IMR-90 (cell line): ENCODE measurements around the gene RBM23.

Experiments used
- BHLHE40 ChIP-seq: fragments of 150-350 bp; IDR thresholded peaks from 2 replicates; pipeline ENCODE4 v1.6.1; 2016; ENCODE audit warnings: mild to moderate bottlenecking, low read depth, low read length
- CEBPB ChIP-seq: IDR thresholded peaks from 2 replicates; pipeline ENCODE4 v1.6.1; 2012; ENCODE audit warnings: low read depth, low read length, improper control_type of control experiment
- CTCF ChIP-seq: conservative IDR thresholded peaks from 2 replicates; pipeline ENCODE4 v1.5.1; 2012; ENCODE audit warnings: mild to moderate bottlenecking, low read depth, low read length, improper control_type of control experiment
- MAFK ChIP-seq: IDR thresholded peaks from 2 replicates; pipeline ENCODE4 v1.6.1; 2012; ENCODE audit warnings: low read depth, low read length, improper control_type of control experiment
- MXI1 ChIP-seq: IDR thresholded peaks from 2 replicates; pipeline ENCODE4 v1.6.1; 2012; ENCODE audit warnings: low read depth, mild to moderate bottlenecking, low read length, moderate library complexity, borderline replicate concordance
- POLR2A ChIP-seq: IDR thresholded peaks from 2 replicates; pipeline ENCODE4 v1.6.1; 2012; ENCODE audit warnings: mild to moderate bottlenecking, low read depth, low read length
- RAD21 ChIP-seq: IDR thresholded peaks from 2 replicates; pipeline ENCODE4 v1.6.1; 2012; ENCODE audit warnings: low read length, improper control_type of control experiment
- RCOR1 ChIP-seq: IDR thresholded peaks from 2 replicates; pipeline ENCODE4 v1.6.1; 2012; ENCODE audit warnings: mild to moderate bottlenecking, low read length, improper control_type of control experiment; ENCODE audit not compliant: insufficient replicate concordance
- RFX5 ChIP-seq: IDR thresholded peaks from 2 replicates; pipeline ENCODE4 v1.8.0; 2012; ENCODE audit warnings: low read depth, mild to moderate bottlenecking, low read length, moderate library complexity

GRCh38 chr14:22907429-22907828 lies 11.5 kb downstream of the RBM23 start:
- no peak for TF ChIP-seq CTCF
- TF ChIP-seq RAD21 = no peak
- no peak for TF ChIP-seq MAFK
- TF ChIP-seq POLR2A = no peak
- TF ChIP-seq RFX5 = no peak
- no peak for TF ChIP-seq RCOR1
- TF ChIP-seq MXI1 = no peak
- TF ChIP-seq BHLHE40 = no peak
- TF ChIP-seq CEBPB = no peak
